ENCODE data around the gene ADTRP.
"Not testable (repeated sequence)": the region's sequence is repeated elsewhere in the genome, so short reads cannot be mapped to it uniquely, and the experiment has no call there.

The ADTRP gene

GRCh38 chr6:11802886-11803590 is 24.4 kb upstream of the ADTRP start:
- DNase-seq: no peak

DNA sequence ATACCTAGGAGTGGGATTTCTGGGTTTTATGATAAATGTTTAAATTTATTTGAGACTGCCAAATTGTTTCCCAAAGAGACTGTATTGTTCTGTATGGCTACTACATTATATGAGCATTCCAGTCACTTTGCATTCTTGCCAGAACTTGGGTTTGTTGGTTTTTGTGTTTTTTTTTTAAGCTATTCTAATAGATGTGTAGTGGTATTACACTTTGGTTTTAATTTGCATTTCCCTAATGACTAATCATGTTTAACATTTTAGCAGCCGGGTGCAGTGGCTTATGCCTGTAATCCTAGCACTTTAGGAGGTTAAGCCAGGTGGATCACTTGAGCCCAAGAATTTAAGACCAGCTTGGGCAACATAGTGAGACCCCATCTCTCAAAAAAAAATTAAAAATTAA is 21.9 kb upstream of the ADTRP start:
- DNase-seq: not testable (repeated sequence)

DNA sequence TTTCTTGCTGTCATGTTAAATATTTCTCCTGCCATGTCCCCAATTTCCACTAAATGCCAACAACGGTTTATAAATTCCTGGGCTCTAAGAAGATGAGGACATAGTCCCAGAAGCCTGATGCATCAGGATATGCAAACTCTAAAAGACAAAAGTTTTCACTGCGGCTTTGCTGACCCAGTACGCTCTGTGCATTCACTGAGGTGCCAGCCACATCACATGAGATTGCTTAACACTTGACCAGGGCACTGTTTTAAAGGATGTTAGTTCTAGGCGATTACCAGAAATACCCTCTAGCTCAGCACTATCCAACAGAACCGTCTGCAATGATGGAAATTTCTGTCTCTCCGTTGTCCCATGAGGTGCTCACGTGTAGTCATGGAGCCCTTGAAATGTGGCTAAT is 19.9 kb upstream of the ADTRP start:
- DNase-seq: no peak

DNA sequence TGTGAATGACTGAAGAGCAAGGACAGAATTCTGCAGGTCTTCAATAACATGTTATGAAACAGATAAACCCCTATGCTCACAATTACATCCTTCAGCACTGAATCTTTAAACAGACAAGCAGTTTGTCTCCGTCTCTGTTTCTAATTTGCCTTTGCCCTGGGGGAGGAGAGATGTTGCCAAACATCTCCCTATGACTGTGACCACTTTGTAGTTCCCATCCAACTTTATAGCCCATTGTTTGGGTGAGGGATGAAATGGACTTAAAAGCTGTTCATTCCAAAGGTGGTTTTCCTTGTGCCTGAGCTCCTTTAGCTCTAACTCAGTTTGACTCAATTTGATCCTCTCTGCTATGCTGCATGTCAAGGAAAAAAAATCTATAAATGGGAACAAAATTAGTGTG is 19.5 kb upstream of the ADTRP start:
- peak; percentile 27 for DNase-seq

- no peak for DNase-seq
Measured at GRCh38 chr6:11796829-11797228, 18.2 kb upstream of the ADTRP start.

DNA sequence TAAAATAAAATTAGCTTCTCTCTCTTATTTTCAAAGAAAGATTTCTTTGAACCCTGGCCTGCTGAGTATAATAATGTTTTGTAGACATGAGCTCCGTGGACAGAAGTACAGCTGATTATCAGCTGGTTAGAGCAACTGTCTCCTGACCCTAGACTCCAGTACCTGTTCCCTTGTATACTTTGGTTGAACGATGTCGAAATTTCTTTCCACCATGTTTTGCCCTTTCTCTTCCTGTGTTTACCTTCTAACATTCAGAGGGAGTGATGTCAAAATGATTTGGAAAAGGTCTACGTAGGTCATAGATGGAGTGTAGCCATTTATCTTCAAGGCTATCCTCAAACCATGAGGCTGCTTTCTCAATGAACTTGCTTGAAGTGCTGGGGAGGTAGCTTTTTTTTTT is 16.8 kb upstream of the ADTRP start:
- no peak for DNase-seq

- DNase-seq: no peak
Measured at GRCh38 chr6:11793277-11793676, 14.7 kb upstream of the ADTRP start.

DNA sequence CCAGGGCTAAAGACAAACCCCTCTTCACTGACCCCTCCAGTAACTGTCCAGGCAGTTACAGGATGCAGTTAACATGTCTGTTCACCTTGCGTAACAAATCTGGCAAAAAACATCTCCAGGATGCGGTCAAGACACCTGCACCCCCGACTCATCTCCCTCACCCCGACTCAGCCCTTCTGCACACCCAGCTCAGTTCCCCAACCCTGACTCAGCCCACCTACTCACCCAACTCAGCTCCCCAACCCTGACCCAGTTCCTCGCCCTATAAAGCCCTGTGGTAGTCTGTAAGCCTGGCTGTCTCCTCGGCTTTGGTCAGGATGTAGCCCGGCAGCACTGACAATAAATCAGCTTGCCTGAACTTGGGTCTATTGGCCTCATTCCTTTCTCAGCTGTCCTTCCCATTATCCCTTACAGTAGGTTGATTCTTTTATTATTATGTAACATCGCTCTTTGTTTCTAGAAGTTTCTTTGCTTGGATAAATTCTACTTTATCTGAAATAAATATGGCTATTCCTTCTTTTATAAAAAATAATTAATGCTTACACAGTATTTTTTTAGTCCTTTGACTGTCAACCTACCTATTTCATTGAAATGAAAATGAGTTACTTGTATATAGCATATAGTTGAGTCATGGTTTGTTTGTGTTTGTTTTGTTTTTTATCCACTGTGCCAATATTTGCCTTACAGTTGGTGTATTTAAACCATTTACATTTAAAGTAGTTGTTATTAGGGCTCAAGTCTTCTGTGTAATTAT is 12.9 kb upstream of the ADTRP start:
- peak; percentile 44 for DNase-seq

DNA sequence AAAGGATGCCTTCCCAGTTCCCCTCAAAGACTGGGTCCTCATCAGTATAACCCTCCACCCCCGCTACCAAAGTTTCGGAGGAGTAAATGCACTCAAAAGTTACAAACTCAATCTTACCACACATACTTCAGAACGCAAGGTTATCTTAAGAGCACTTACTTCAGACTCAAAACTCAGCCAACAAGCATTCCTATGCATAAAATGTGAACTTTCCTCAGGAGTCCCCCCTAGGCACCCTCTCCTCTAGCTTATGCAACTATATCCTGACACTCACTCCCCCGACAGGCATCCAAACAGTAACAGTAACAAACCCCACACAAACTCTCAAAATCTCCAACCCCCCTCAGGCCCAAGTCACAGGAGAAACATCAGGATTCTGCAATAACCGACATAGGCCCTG is 11.1 kb upstream of the ADTRP start:
- DNase-seq: no peak

DNA sequence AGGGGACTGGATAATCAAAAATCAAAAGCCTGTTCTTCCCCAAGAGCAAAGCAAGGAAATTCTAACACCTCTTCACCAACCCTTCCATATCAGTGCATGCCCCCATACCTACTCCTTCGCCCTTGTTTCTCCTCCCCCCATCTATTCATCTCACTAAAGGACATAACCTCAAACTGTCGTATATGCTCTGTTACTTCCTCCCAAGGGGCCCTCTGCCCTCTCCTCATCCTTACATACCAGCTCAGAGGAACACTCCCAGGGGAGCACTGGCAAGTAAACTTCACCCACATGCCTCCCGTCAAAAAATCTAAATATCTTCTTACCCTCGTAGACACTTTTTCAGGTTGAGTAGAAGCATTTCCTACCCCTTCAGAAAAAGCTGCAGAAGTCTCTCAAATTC is 9.4 kb upstream of the ADTRP start:
- no peak for DNase-seq

GRCh38 chr6:11785774-11786579 is 7.4 kb upstream of the ADTRP start:
- no peak for DNase-seq

DNA sequence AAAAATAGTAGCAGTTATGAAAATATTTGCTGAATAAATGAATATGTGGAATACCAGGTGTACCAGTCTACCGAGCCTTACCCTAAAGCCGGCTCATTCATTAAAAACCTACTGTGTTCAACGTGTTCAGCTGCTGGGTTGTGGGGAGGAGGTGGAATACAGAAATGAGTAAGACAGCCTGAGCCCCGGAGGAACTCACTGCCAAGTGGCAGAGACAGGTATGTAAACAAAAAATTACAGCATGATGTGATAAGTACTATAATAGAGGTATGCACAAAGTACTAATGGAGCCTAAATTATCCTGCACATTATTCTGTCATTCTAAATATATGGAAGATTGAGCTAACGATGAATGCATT is 6.8 kb upstream of the ADTRP start:
- DNase-seq: no peak

- no peak for DNase-seq
Measured at GRCh38 chr6:11784341-11784740, 5.7 kb upstream of the ADTRP start.

DNA sequence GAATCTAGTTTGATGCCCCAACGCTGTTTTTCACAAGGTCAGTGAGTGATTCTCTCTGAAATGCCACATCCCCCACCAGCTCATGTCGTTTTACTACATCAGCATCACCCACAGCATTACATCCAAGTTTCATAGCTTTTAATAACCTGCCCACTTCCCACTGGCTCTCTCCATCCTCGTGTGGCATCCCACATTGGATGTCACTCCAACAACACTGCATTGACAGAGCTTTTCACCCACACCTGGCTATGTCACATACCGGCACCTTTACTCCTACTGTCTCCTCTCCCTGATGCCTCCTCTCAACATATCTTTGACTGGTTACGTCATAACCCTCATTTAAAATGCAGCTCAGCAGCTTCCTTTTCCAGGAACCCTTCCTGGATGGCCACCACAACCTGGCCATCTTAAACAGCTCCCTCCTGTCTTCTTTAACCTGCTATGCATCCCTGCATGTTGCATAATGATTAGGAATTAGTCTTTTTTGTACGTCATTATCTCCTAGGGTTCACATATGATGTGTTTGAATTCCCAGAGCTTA is 5.0 kb upstream of the ADTRP start:
- no peak for DNase-seq

DNA sequence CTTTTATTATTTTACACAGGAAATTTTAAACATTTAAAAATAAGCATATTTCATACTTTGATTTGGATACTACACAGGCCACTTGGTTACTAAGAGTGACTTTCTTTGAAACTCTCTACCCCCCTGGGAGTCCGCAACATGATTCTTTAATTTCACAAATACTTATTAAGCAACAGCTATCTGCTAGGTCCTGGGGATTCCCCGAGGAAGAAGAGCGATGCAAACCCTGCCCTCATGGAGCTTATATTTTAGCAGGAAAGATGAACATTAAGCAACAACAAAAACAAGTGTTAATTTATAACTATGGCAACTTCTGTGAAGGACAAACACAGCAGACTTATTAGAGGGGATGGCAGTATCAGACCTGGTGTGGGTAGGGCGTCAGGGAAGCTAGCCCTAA is 3.9 kb upstream of the ADTRP start:
- DNase-seq: no peak

GRCh38 chr6:11780097-11780428 is 1.5 kb upstream of the ADTRP start:
- DNase-seq: no peak

DNA sequence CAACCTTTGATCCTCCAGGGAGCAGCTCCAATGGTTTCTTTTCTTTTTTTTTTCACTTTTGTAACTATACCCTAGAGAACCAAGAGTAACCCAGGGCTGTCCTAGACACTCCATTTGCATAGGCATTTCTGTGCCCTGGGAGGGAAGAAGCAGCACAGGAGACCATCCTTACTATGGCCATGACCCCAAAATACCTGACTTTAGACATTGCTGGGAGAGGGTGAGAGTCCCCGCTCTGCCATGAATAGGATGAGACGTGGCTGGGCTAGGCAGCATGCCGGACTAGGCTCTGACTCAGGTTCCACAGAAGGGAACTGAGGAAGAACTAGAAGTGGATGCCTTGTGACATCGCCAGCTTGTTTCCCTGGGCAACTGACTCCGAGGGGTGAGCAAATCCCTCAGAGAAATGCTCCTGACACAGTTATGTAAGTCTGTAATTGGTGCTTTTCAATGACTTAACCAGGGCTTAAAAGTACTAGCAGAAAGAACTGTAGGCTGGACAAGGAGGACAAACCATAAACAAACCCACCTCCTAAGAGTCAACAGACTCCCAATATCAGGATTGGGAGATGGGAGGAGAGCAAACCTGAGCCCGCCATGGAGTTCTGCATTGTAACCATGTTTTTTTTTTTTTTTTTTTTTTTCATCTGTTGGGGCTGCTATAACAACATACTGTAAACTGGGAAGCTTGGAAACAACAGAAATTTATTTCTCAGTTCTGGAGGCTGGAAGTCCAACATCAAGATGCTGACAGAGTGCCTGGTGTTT is 910 bp upstream of the ADTRP start:
- DNase-seq: no peak

- DNase-seq: no peak
Measured at GRCh38 chr6:11778036-11778435, 567 bp downstream of the ADTRP start.

- no peak for DNase-seq
Measured at GRCh38 chr6:11775791-11776409, 2.7 kb downstream of the ADTRP start.

GRCh38 chr6:11774426-11774825 is 4.2 kb downstream of the ADTRP start:
- no peak for DNase-seq

DNA sequence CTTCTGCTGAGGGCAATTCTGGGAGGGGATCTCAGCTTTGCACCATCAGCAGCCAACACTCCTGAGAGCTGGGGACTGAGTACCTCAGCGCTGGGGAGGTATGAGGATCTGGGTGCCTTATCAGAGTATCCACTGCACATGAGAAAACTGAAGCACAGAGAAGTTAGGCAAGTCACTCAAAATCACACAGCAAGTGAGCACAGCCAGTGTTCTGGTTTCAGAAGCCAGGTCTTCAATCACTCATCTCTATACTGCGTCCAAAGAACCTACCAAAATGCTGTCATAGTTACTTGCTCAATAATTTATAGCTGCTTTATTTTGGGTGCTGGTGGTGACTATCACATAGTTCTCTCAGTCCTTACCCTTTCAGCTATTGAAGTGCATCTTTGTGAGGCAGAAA is 5.0 kb downstream of the ADTRP start:
- no peak for DNase-seq

- no peak for DNase-seq
Measured at GRCh38 chr6:11773013-11773412, 5.6 kb downstream of the ADTRP start.
